Vagina (tissue), 2 donors: ENCODE results near the gene APPBP2.

Source experiments
- CTCF ChIP-seq, 3 experiments: fragments of 450-650 bp in 2 of 3; fragments of 200-600 bp in 1 of 3; sonication (generic) in 1 of 3; IDR thresholded peaks; one replicate each; pipeline ENCODE4 v1.5.1; 2017 to 2019; ENCODE audit warnings: antibody characterized with exemption in 3 of 3, mild to moderate bottlenecking in 2 of 3, moderate library complexity in 2 of 3
- POLR2A ChIP-seq, 2 donors: fragments of 450-650 bp; IDR thresholded peaks; one replicate each; pipeline ENCODE4 v1.6.1; 2017; ENCODE audit warnings: antibody characterized with exemption in 2 of 2, mild to moderate bottlenecking in 2 of 2, moderate library complexity in 2 of 2
- POLR2AphosphoS5 ChIP-seq, 2 donors: sonication (generic); formaldehyde crosslinking; IDR thresholded peaks; one replicate each; pipeline ENCODE4 v1.9.0; 2017; ENCODE audit warnings: antibody characterized with exemption in 2 of 2, mild to moderate bottlenecking in 2 of 2, low read depth in 1 of 2; ENCODE audit not compliant: insufficient read depth in 1 of 2

GRCh38 chr17:60514053-60514452 lies 12.0 kb downstream of the APPBP2 start:
- TF ChIP-seq CTCF (IDR thresholded peaks at IDR 0.05) (no peak), POLR2AphosphoS5 (IDR thresholded peaks at IDR 0.05; ENCODE audit: insufficient read depth in 1 of 2, low read depth in 1 of 2) (no peak), POLR2A (IDR thresholded peaks at IDR 0.05) (no peak)
